ENCODE measurements around the gene AAMP.
A peak's percentile ranks its signal among the peaks of the same experiment; 100 is the strongest.

The AAMP gene

GRCh38 chr2:218293715-218294429 lies 23.9 kb upstream of the AAMP start:
- no peak for DNase-seq

- DNase-seq = no peak
Observed at GRCh38 chr2:218292048-218293014, 22.4 kb upstream of the AAMP start, which contains the start of gene TMBIM1. Gene TMBIM1, minus strand, starts transcription at chr2:218292503. Its CDS starts 10,362 bp downstream, at chr2:218282141.

- DNase-seq = no peak
Observed at GRCh38 chr2:218291318-218292047, 21.5 kb upstream of the AAMP start.

- peak; percentile 34 for DNase-seq
Observed at GRCh38 chr2:218290316-218291261, 20.7 kb upstream of the AAMP start.

- DNase-seq = no peak
Observed at GRCh38 chr2:218289639-218290315, 19.8 kb upstream of the AAMP start.

- DNase-seq = no peak
Observed at GRCh38 chr2:218286570-218287459, 16.9 kb upstream of the AAMP start.

GRCh38 chr2:218285604-218286003 lies 15.7 kb upstream of the AAMP start:
- DNase-seq = no peak

GRCh38 chr2:218284106-218284811 lies 14.3 kb upstream of the AAMP start:
- no peak for DNase-seq

- no peak for DNase-seq
Observed at GRCh38 chr2:218282173-218282991, 12.4 kb upstream of the AAMP start.

GRCh38 chr2:218281449-218281848 lies 11.5 kb upstream of the AAMP start:
- no peak for DNase-seq

- DNase-seq = no peak
Observed at GRCh38 chr2:218280260-218280870, 10.4 kb upstream of the AAMP start.

GRCh38 chr2:218278531-218279360 lies 8.8 kb upstream of the AAMP start:
- DNase-seq = no peak

GRCh38 chr2:218277921-218278320 lies 8.0 kb upstream of the AAMP start:
- DNase-seq = no peak

GRCh38 chr2:218276986-218277755 lies 7.2 kb upstream of the AAMP start:
- no peak for DNase-seq

- DNase-seq = no peak
Observed at GRCh38 chr2:218275371-218276072, 5.6 kb upstream of the AAMP start.

- no peak for DNase-seq
Observed at GRCh38 chr2:218274586-218274985, 4.6 kb upstream of the AAMP start.
